Measurements from ENCODE around the gene NRG4. TPM values are rescaled to one million over a fixed set of nuclear protein-coding genes. Genes with fewer than 3 reads are reported as not detected.

The NRG4 gene
- total and polyA plus RNA-seq, 2 donors (not counting 3 experiments of a cell fraction or from before 2014, with no cell fraction given), result not detected

DNA sequence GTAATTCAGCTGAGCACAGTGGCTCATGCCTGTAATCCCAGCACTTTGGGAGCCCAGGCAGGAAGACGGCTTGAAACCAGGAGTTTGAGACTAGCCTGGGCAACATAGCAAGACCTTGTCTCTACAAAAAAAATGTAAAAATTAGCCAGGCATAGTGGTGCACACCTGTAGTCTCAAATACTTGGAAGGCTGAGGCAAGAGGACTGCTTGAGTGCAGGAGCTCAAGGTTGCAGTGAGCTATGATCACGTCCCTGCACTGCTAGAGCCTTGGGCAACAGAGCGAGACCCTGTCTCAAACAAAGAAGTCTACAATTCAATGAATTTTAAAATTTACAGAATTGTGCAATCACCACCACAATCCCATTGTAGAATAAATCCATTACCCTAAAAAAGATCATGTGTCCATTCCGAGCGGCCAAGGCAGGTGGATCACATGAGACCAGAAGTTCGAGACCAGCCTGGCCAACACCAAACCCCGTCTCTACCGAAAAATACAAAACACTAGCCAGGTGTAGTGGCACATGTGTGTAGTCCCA is 63.4 kb downstream of the NRG4 start:
- BruUV-seq (replicated peaks), result no TSS peak
- Histone ChIP-seq H2AFZ (ENCODE audit: low read depth, low read length) (no peak overlapping the region), H3K4me3 (replicated peaks in 1 of 3; ENCODE audit: insufficient read depth in 1 of 3, low read depth in 1 of 3, low read length in 3 of 3) (no peak overlapping the region), H4K20me1 (replicated peaks; ENCODE audit: control insufficient read depth, extremely low read depth, insufficient read depth, low read length) (no peaks in the 10 kb centered on the region), H3K27ac (ENCODE audit: insufficient read depth, low read depth, low read length) (no peak overlapping the region), H3K4me2 (ENCODE audit: insufficient read depth, low read length) (no peak overlapping the region), H3K27me3 (ENCODE audit: control insufficient read depth in 2 of 2, insufficient read depth in 2 of 2, low read length in 2 of 2) (peaks cover 0 to 2% of the 10 kb centered on the region in 2 experiments), H3K79me2 (ENCODE audit: control insufficient read depth, insufficient read depth, low read length) (no peaks in the 10 kb centered on the region), H3K9me3 (replicated peaks; ENCODE audit: control insufficient read depth, insufficient read depth, low read length) (no peaks in the 10 kb centered on the region), H3K4me1 (ENCODE audit: control insufficient read depth, extremely low read depth, insufficient read depth, low read length) (no peaks in the 10 kb centered on the region), H3K36me3 (ENCODE audit: control insufficient read depth in 2 of 2, extremely low read depth in 1 of 2, insufficient read depth in 2 of 2, low read length in 2 of 2) (no peaks in the 10 kb centered on the region), H3K9me1 (replicated peaks; ENCODE audit: control insufficient read depth, extremely low read depth, insufficient read depth, low read length) (no peaks in the 10 kb centered on the region), H3K9ac (replicated peaks; ENCODE audit: extremely low read depth, insufficient read depth, low read length) (no peak overlapping the region)
- dilution Hi-C loops (cut with MboI; ENCODE audit: extremely low pct_ligation_motif_present, low sequenced_read_pairs) (no loop called here), intact Hi-C loops (cut with micrococcal nuclease) (no loop called here)
- FAIRE-seq (no peak), DNase-seq (ENCODE audit: low read depth, low spot score) (no peak)
- TF ChIP-seq MAX (IDR thresholded peaks at IDR 0.05; ENCODE audit: insufficient read depth, insufficient read length) (no peak), FOS (IDR thresholded peaks at IDR 0.05; ENCODE audit: borderline replicate concordance, insufficient read depth, low read length) (no peak), MYC (IDR thresholded peaks at IDR 0.05; ENCODE audit: low read depth, low read length) (no peak), EZH2 (IDR thresholded peaks at IDR 0.05; ENCODE audit: borderline replicate concordance, low read depth, low read length, severe bottlenecking) (no peak), POLR2A (IDR thresholded peaks at IDR 0.05; ENCODE audit: low read depth, low read length) (no peak), GATA2 (IDR thresholded peaks at IDR 0.05; ENCODE audit: insufficient read depth, insufficient read length, low read depth, low read length) (no peak), POLR2AphosphoS5 (IDR thresholded peaks at IDR 0.05; ENCODE audit: insufficient read depth, low read depth, low read length) (no peak), JUN (IDR thresholded peaks at IDR 0.05; ENCODE audit: borderline replicate concordance, insufficient read depth, insufficient read length, low read depth) (no peak)
- TF ChIP-seq, protein P1, sequence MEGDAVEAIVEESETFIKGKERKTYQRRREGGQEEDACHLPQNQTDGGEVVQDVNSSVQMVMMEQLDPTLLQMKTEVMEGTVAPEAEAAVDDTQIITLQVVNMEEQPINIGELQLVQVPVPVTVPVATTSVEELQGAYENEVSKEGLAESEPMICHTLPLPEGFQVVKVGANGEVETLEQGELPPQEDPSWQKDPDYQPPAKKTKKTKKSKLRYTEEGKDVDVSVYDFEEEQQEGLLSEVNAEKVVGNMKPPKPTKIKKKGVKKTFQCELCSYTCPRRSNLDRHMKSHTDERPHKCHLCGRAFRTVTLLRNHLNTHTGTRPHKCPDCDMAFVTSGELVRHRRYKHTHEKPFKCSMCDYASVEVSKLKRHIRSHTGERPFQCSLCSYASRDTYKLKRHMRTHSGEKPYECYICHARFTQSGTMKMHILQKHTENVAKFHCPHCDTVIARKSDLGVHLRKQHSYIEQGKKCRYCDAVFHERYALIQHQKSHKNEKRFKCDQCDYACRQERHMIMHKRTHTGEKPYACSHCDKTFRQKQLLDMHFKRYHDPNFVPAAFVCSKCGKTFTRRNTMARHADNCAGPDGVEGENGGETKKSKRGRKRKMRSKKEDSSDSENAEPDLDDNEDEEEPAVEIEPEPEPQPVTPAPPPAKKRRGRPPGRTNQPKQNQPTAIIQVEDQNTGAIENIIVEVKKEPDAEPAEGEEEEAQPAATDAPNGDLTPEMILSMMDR (IDR thresholded peaks at IDR 0.05; ENCODE audit: extremely low read depth in 1 of 2, insufficient read depth in 1 of 2, low read depth in 1 of 2, low read length in 2 of 2), result no peak
- ChIA-PET CTCF (no interaction called here), POLR2A (no interaction called here)
